H9 (cell line): ENCODE results near the gene ASB7. TPM values are rescaled to one million over a fixed set of nuclear protein-coding genes. Genes with fewer than 3 reads are reported as not detected.
A peak's percentile ranks its signal among the peaks of the same experiment; 100 is the strongest.

Experiments
- DNase-seq: peaks from one replicate; pipeline ENCODE4 v3.0.0-alpha.2; 2017
- H2AFZ ChIP-seq: one replicate; pipeline ENCODE4 v1.6.1; 2013; ENCODE audit warnings: mild to moderate bottlenecking, low read length, control low read depth, moderate library complexity
- H2AK5ac ChIP-seq: 2 replicates; pipeline ENCODE4 v1.6.1; 2013; ENCODE audit warnings: low read length, control low read depth, mixed read lengths; ENCODE audit not compliant: insufficient read length
- H2BK120ac ChIP-seq: one replicate; pipeline ENCODE4 v1.6.1; 2013; ENCODE audit warnings: low read depth, mild to moderate bottlenecking, low read length, control low read depth, inconsistent platforms; ENCODE audit not compliant: poor library complexity, severe bottlenecking
- H2BK12ac ChIP-seq: 2 replicates; pipeline ENCODE4 v1.6.1; 2013; ENCODE audit warnings: low read length, control low read depth, mixed read lengths, low read depth; ENCODE audit not compliant: insufficient read length
- H2BK15ac ChIP-seq: 2 replicates; pipeline ENCODE4 v1.6.1; 2013; ENCODE audit warnings: low read depth, low read length, control low read depth
- H2BK20ac ChIP-seq: one replicate; pipeline ENCODE4 v1.6.1; 2013; ENCODE audit warnings: low read depth, mild to moderate bottlenecking, low read length, control low read depth, inconsistent platforms; ENCODE audit not compliant: poor library complexity, severe bottlenecking
- H2BK5ac ChIP-seq: 2 replicates; pipeline ENCODE4 v1.6.1; 2013; ENCODE audit warnings: low read length, control low read depth, mixed read lengths; ENCODE audit not compliant: insufficient read length
- H3K14ac ChIP-seq: 2 replicates; pipeline ENCODE4 v1.6.1; 2013; ENCODE audit warnings: low read length, control low read depth; ENCODE audit not compliant: insufficient read depth
- H3K18ac ChIP-seq: 2 replicates; pipeline ENCODE4 v1.6.1; 2013; ENCODE audit warnings: low read depth, mild to moderate bottlenecking, mixed read lengths, low read length, control low read depth; ENCODE audit not compliant: insufficient read length
- H3K23ac ChIP-seq: 2 replicates; pipeline ENCODE4 v1.6.1; 2013; ENCODE audit warnings: low read length, control low read depth, mixed read lengths, low read depth; ENCODE audit not compliant: insufficient read length
- H3K23me2 ChIP-seq: 2 replicates; pipeline ENCODE4 v1.6.1; 2013; ENCODE audit warnings: low read depth, mild to moderate bottlenecking, mixed read lengths, low read length, control low read depth; ENCODE audit not compliant: insufficient read length, poor library complexity, severe bottlenecking
- H3K27ac ChIP-seq: 2 replicates; pipeline ENCODE4 v1.5.1; 2013; ENCODE audit warnings: low read length, control low read depth, mixed read lengths, low read depth; ENCODE audit not compliant: insufficient read length
- H3K27me3 ChIP-seq: 2 replicates; pipeline ENCODE4 v1.6.1; 2013; ENCODE audit warnings: low read length, control low read depth, inconsistent platforms; ENCODE audit not compliant: insufficient read depth
- H3K4ac ChIP-seq: 2 replicates; pipeline ENCODE4 v1.6.1; 2013; ENCODE audit warnings: low read depth, mild to moderate bottlenecking, control low read depth, inconsistent platforms, low read length, moderate library complexity
- H3K4me1 ChIP-seq: 2 replicates; pipeline ENCODE4 v1.6.1; 2013; ENCODE audit warnings: low read length, control low read depth, inconsistent platforms; ENCODE audit not compliant: insufficient read depth
- H3K4me2 ChIP-seq: 2 replicates; pipeline ENCODE4 v1.6.1; 2013; ENCODE audit warnings: low read length, control low read depth, mixed read lengths; ENCODE audit not compliant: insufficient read length, insufficient read depth
- H3K56ac ChIP-seq: 2 replicates; pipeline ENCODE4 v1.6.1; 2013; ENCODE audit warnings: low read depth, mild to moderate bottlenecking, mixed read lengths, low read length, control low read depth; ENCODE audit not compliant: insufficient read length
- H3K79me1 ChIP-seq: 2 replicates; pipeline ENCODE4 v1.6.1; 2013; ENCODE audit warnings: low read depth, mild to moderate bottlenecking, moderate library complexity, low read length, control low read depth, inconsistent platforms; ENCODE audit not compliant: insufficient read depth, poor library complexity, severe bottlenecking
- H3K79me2 ChIP-seq: 2 replicates; pipeline ENCODE4 v1.6.1; 2013; ENCODE audit warnings: low read length, control low read depth, inconsistent platforms; ENCODE audit not compliant: insufficient read depth
- H3K9ac ChIP-seq: 2 replicates; pipeline ENCODE4 v1.6.1; 2013; ENCODE audit warnings: low read length, control low read depth, mixed read lengths; ENCODE audit not compliant: insufficient read length; ENCODE audit errors: extremely low read depth
- H3K9me3 ChIP-seq: one replicate; pipeline ENCODE4 v1.6.1; 2013; ENCODE audit warnings: low read depth, low read length, inconsistent platforms; ENCODE audit not compliant: control insufficient read depth
- H3T11ph ChIP-seq: one replicate; pipeline ENCODE4 v1.6.1; 2013; ENCODE audit warnings: mild to moderate bottlenecking, low read length, control low read depth, inconsistent platforms
- H4K20me1 ChIP-seq: one replicate; pipeline ENCODE4 v1.6.1; 2013; ENCODE audit not compliant: control insufficient read depth, insufficient read length, insufficient read depth
- H4K5ac ChIP-seq: 2 replicates; pipeline ENCODE4 v1.6.1; 2013; ENCODE audit warnings: low read depth, mild to moderate bottlenecking, mixed read lengths, low read length, control low read depth; ENCODE audit not compliant: insufficient read length
- H4K8ac ChIP-seq: replicated peaks from 2 replicates; pipeline ENCODE4 v1.6.1; 2013; ENCODE audit warnings: low read length, control low read depth, mixed read lengths, low read depth; ENCODE audit not compliant: insufficient read length
- H4K91ac ChIP-seq: 2 replicates; pipeline ENCODE4 v1.6.1; 2013; ENCODE audit warnings: low read depth, mild to moderate bottlenecking, moderate library complexity, mixed read lengths, low read length, control low read depth; ENCODE audit not compliant: insufficient read length
- H3K27ac Mint-ChIP-seq, 3 experiments: 2 replicates in 2 of 3; 3 replicates in 1 of 3; pipeline ENCODE4 v1.8.0; 2020 to 2021; ENCODE audit warnings: mixed read lengths in 3 of 3, mild to moderate bottlenecking in 1 of 3, moderate library complexity in 1 of 3
- H3K27me3 Mint-ChIP-seq: 2 replicates; pipeline ENCODE4 v1.8.0; 2021; ENCODE audit warnings: low read depth, mild to moderate bottlenecking, moderate library complexity, mixed read lengths
- H3K36me3 Mint-ChIP-seq, 3 experiments: 2 replicates in 2 of 3; 3 replicates in 1 of 3; pipeline ENCODE4 v1.8.0; 2020 to 2021; ENCODE audit warnings: low read depth in 3 of 3, mixed read lengths in 3 of 3; ENCODE audit not compliant: insufficient read depth in 1 of 3
- H3K4me1 Mint-ChIP-seq, 2 experiments: 2 replicates each; pipeline ENCODE4 v1.8.0; 2020; ENCODE audit warnings: mixed read lengths in 2 of 2
- H3K4me3 Mint-ChIP-seq, 2 experiments: 2 replicates in 1 of 2; 3 replicates in 1 of 2; pipeline ENCODE4 v1.8.0; 2020 to 2021; ENCODE audit warnings: mild to moderate bottlenecking in 2 of 2, mixed read lengths in 2 of 2, moderate library complexity in 1 of 2
- H3K9me3 Mint-ChIP-seq, 2 experiments: 2 replicates in 1 of 2; 3 replicates in 1 of 2; pipeline ENCODE4 v1.8.0; 2020; ENCODE audit warnings: mild to moderate bottlenecking in 2 of 2, mixed read lengths in 2 of 2, moderate library complexity in 1 of 2
- CTCF ChIP-seq: fragments of 200-600 bp; sonication (generic); conservative IDR thresholded peaks from 3 replicates; pipeline ENCODE4 v1.8.0; 2021; ENCODE audit warnings: antibody characterized with exemption, mild to moderate bottlenecking
- WGBS: extraction: QIAGEN DNeasy Blood & Tissue Kit; methylation state at CpG from one replicate; pipeline ENCODE4 v1.1.7; 2013; ENCODE audit warnings: missing lambda C conversion rate, low lambda C conversion rate, mixed read lengths; ENCODE audit not compliant: insufficient read length; ENCODE audit errors: extremely low coverage; 5-methylcytosine and 5-hydroxymethylcytosine counted together
- total RNA-seq: library from RNA; stranded (reverse); gene quantifications from 2 replicates; pipeline ENCODE4 v1.2.1, GENCODE V29; 2021

The ASB7 gene
- total RNA-seq, 1 experiment from 2014 or later = 12.8 TPM

GRCh38 chr15:100601163-100601562, 1.2 kb upstream of the ASB7 start:
- H3K4ac ChIP-seq = no peak overlapping the region
- no peaks in the 10 kb centered on the region for H3K9me3 ChIP-seq
- H2AK5ac ChIP-seq = no peak overlapping the region
- H3K14ac ChIP-seq = no peak overlapping the region
- no peak overlapping the region for H4K91ac ChIP-seq
- no peak overlapping the region for H2BK20ac ChIP-seq
- no peak overlapping the region for H4K5ac ChIP-seq
- H3K23ac ChIP-seq = no peak overlapping the region
- peak overlapping the region; percentile 49 for H3K9ac ChIP-seq
- H3K79me1 ChIP-seq = no peaks in the 10 kb centered on the region
- no peak overlapping the region for H3K27ac ChIP-seq
- H2BK120ac ChIP-seq = no peak overlapping the region
- no peaks in the 10 kb centered on the region; the same call in 1 of the 2 replicates for H3K4me1 ChIP-seq
- no peak for TF ChIP-seq CTCF
- H3K27me3 ChIP-seq = no peaks in the 10 kb centered on the region
- H3K27me3 Mint-ChIP-seq = no peaks in the 10 kb centered on the region
- no peak for DNase-seq
- H4K20me1 ChIP-seq = peaks cover 3% of the 10 kb centered on the region
- no peak overlapping the region for H3K4me3 Mint-ChIP-seq
- no peak overlapping the region for H3K56ac ChIP-seq
- no CpG with 5 or more reads among the region's 10 CpGs for WGBS
- no peak overlapping the region for H2BK12ac ChIP-seq
- H3K79me2 ChIP-seq = peaks cover 2% of the 10 kb centered on the region; the same call in 1 of the 2 replicates
- H2BK15ac ChIP-seq = no peak overlapping the region
- no peak overlapping the region for H2AFZ ChIP-seq
- H3K36me3 Mint-ChIP-seq = peaks cover 0 to 13% (median 7%) of the 10 kb centered on the region in 3 experiments; a peak in 4 of 7 replicates
- H3K4me1 Mint-ChIP-seq = peaks cover 5 to 8% of the 10 kb centered on the region in 2 experiments
- H3K23me2 ChIP-seq = peaks cover 17% of the 10 kb centered on the region
- no peak overlapping the region for H2BK5ac ChIP-seq
- H3K27ac Mint-ChIP-seq = no peak overlapping the region
- no peaks in the 10 kb centered on the region for H3K9me3 Mint-ChIP-seq
- no peak overlapping the region for H3K18ac ChIP-seq
- peak overlapping the region; percentile 95 for H3K4me2 ChIP-seq
- no peak overlapping the region for H3T11ph ChIP-seq
- H4K8ac ChIP-seq = no peak overlapping the region
